Neuron (in vitro differentiated cells): ENCODE data around the gene RENBP.

Experiments used
- H2AFZ ChIP-seq: one replicate; pipeline ENCODE4 v1.6.1; 2013; ENCODE audit warnings: low read depth, mild to moderate bottlenecking, inconsistent platforms, low read length, moderate library complexity
- H3K27me3 ChIP-seq: one replicate; pipeline ENCODE4 v1.6.1; 2013; ENCODE audit warnings: low read length; ENCODE audit not compliant: insufficient read depth
- H3K36me3 ChIP-seq: one replicate; pipeline ENCODE4 v1.6.1; 2013; ENCODE audit warnings: low read length; ENCODE audit not compliant: insufficient read depth
- H3K4me1 ChIP-seq: one replicate; pipeline ENCODE4 v1.6.1; 2013; ENCODE audit warnings: low read length; ENCODE audit not compliant: insufficient read depth
- H3K4me3 ChIP-seq: 2 replicates; pipeline ENCODE4 v1.5.1; 2013; ENCODE audit warnings: mild to moderate bottlenecking, low read length, moderate library complexity
- H3K9me3 ChIP-seq: one replicate; pipeline ENCODE4 v1.6.1; 2013; ENCODE audit warnings: low read length

The RENBP gene

DNA sequence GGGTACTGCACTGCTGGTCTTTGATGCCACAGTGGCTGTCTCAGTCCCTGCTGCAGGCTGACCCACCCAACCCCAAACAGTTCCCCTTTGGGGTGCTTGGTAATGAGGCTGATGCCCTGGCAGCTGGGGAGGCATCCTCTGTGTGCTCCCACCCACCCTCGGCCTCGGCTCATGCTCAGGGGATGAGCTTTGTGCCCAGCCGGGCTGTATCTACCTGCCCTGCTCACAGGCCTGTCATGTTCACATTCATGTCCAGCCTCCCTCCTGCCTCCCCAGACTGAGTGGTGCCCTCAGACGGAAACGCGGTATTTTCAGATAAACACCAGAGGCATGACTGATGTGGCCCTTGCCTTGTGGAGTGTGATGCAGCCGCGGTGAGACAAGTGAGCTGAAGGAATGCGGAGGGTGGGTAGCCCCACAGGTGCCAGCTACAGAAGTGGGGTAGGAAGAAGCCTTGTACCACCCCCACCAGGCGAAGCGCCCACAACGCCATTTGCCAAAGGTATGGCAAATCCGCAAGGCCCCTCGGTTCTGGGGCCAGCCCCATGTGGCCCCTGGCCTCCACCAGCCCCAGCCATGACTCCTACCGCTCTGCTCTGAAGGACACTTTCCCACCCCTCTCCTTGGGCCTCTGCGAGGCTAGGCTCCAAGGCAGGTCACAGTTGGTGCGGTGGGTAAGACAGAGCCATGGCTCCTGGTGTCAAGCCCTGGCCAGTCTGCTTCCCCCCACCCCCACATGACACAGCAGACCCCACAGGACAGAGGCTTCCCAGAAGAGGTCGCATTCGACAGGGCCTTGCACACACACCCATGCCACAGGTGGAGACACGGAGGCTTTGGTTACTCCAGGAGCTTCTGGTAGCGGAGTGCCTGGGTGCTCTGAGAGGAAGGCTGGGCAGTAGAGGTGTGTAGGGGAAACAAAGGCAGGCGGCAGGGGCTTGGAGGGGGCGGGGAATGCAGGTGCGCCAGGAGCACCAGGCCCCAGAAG is 1.8 kb upstream of the RENBP start:
- no peaks in the 10 kb centered on the region for H3K9me3 ChIP-seq
- peaks cover 25% of the 10 kb centered on the region for H3K36me3 ChIP-seq
- no peak overlapping the region for H3K4me3 ChIP-seq
- H2AFZ ChIP-seq, result no peak overlapping the region
- H3K27me3 ChIP-seq, result peaks cover 5% of the 10 kb centered on the region
- peaks cover 33% of the 10 kb centered on the region for H3K4me1 ChIP-seq

DNA sequence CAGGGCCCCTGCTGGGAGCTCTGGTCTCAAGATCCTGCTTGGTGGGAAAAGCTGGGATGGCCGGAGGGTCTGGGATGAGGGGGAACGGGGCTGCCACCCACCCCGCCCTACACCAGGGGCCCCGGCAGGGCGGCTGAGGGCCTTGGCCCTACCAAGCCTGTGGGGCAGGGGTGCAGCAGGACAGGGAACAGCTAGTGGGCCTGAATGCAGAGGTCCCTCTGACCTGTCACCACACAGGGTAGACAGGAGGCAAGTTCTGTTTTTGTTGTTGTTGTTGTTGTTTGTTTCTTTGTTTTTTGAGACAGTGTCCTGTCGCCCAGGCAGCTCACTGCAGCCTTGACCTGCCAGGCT is 332 bp upstream of the RENBP start:
- H3K4me1 ChIP-seq, result peaks cover 32% of the 10 kb centered on the region
- no peaks in the 10 kb centered on the region for H3K9me3 ChIP-seq
- H2AFZ ChIP-seq, result no peak overlapping the region
- peaks cover 6% of the 10 kb centered on the region for H3K27me3 ChIP-seq
- no peak overlapping the region for H3K4me3 ChIP-seq
- H3K36me3 ChIP-seq, result peaks cover 12% of the 10 kb centered on the region

DNA sequence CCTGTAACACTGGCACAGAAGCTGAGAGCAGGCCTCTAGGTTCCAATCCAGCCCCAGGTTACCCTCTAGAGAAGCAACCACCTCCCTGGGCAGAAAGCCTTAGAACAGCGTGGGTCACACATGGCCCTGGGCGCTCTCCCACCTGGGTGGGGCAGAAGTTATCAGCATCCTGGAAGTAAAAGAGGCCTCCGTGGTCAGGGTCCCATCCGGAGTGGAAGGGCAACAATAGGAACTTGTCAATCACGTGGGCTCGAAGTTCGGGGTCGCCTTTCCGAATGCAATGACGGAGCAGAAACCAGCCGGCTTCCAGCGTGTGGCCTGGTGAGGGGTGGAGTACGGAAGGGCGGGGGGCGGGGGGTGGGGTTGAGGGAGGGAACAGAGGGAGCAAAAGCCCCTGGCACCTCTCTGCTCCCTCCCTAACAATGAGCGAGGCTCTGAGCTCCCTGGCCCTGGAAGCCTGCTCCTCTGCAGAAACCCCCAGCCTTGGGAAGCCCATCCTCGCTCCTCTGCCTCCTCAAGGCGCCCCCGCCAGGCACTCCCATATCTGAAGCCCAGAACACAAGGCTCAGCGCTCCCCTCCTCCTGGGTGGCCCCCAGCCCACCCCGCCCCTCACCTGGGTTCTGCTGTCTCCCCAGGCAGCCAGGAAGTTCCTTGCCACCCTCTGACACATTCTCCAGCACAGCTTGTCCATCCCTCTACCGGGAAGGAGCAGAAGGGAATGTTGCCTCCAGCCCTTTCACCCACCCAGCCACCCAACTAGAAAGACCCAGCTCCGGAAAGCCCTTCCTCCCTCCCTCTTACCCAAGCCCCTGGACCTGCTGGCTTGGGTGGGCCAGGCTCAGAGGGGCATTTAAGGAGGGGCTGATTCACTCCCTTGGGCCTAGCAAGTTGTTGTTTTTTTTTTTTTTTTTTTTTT is 2.8 kb downstream of the RENBP start:
- no peak overlapping the region for H2AFZ ChIP-seq
- no peaks in the 10 kb centered on the region for H3K36me3 ChIP-seq
- peaks cover 10% of the 10 kb centered on the region for H3K4me1 ChIP-seq
- no peak overlapping the region for H3K4me3 ChIP-seq
- peaks cover 7% of the 10 kb centered on the region for H3K27me3 ChIP-seq
- no peaks in the 10 kb centered on the region for H3K9me3 ChIP-seq

DNA sequence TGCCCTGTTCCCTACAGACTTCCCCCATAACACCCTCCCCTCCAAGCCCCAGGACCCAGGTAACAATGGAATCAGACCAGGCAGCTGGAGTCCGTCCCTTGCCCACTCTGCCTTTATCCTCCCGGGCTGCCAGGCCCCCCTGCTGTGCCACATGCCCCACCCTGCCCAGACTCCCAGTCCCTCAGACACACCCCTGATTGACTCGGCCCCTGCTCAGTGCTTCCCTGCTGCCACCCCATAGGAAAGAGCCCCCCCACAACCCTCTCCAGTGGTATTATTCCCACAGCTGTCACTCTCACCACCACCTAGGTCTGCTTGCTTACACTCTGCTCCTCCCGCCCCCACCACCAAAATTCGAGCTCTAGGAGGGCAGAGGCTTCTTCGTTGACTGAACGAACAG is 4.9 kb downstream of the RENBP start:
- H3K4me1 ChIP-seq, result peaks cover 8% of the 10 kb centered on the region
- H3K27me3 ChIP-seq, result peaks cover 5% of the 10 kb centered on the region
- no peak overlapping the region for H3K4me3 ChIP-seq
- no peaks in the 10 kb centered on the region for H3K36me3 ChIP-seq
- no peaks in the 10 kb centered on the region for H3K9me3 ChIP-seq
- H2AFZ ChIP-seq, result no peak overlapping the region

DNA sequence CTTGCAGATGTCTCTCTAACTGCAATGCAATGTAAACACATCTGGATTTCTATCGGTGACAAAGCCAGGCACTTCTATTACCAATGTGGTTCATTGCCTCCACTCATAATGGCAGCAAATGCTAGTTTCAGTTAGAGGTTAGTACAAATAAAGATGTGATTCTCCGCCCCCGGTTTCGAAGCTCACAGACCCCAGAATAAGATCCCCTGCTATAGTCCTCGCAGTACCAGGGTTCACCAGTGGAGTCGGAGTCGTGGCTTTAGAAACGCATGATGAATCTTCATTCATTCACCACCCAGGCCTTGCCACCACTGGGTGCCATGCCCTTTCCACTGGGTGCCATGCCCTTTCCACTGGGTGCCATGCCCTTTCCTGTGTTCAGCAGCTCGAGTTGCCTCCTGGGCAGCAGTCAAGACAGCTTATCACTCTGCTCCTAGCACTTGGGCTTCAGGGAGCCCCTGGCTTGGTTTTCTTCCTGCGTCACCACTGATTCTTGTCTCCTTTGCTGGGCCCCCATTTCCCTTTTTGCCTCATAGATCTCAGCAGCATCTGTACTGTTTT is 6.1 kb downstream of the RENBP start:
- H3K4me1 ChIP-seq, result peaks cover 9% of the 10 kb centered on the region
- no peak overlapping the region for H3K4me3 ChIP-seq
- H3K27me3 ChIP-seq, result peaks cover 5% of the 10 kb centered on the region
- H3K36me3 ChIP-seq, result no peaks in the 10 kb centered on the region
- no peak overlapping the region for H2AFZ ChIP-seq
- H3K9me3 ChIP-seq, result no peaks in the 10 kb centered on the region

DNA sequence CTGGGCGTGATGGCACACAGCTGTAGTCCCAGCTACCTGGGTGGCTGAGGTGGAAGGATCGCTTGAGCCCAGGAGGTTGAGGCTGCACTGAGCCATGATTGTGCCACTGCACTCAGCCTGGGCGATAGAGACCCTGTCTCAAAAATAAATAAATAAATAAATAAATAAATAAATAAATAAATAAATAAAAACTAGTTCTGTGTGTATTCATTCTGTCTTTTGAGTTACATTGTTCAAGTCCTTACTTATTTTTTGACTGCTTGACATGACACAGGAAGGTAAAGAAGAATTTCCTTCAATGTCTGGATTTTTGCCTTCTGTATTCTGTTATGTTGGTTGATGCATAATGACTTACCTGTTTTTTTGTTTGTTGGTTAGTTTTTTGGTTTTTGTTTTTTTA is 7.4 kb downstream of the RENBP start:
- H2AFZ ChIP-seq, result no peak overlapping the region
- no peaks in the 10 kb centered on the region for H3K9me3 ChIP-seq
- H3K36me3 ChIP-seq, result peaks cover 4% of the 10 kb centered on the region
- H3K4me3 ChIP-seq, result no peak overlapping the region
- peaks cover 5% of the 10 kb centered on the region for H3K27me3 ChIP-seq
- peaks cover 9% of the 10 kb centered on the region for H3K4me1 ChIP-seq

DNA sequence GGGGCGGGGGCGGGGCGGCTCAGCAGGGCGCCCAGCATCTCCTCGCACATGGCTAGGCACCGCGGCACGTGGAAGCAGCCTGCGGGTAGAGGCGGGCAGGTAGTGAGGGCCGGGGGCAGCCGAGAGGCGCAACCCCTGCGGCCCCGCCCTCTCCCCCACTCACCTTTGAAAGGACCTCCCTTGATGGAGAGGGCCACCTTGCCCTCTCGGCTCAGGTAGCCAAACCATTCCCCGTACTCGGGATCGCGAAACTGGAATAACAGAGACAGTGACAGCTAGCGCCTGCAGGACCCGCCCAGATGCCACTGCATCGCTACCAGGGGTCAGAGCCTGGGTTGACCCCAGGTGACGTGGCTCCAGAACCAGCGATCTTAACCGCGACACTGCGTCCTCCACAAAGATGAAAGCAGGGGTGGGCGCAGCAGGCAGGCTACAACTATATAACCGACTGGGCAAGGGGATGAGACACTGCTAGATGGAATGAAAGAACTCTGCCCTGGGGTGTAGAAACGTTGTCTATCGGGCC is 9.1 kb downstream of the RENBP start:
- Histone ChIP-seq H3K27me3 (peaks cover 9% of the 10 kb centered on the region), H3K36me3 (peaks cover 9% of the 10 kb centered on the region), H2AFZ (no peak overlapping the region), H3K4me1 (peaks cover 5% of the 10 kb centered on the region), H3K9me3 (no peaks in the 10 kb centered on the region), H3K4me3 (no peak overlapping the region)

DNA sequence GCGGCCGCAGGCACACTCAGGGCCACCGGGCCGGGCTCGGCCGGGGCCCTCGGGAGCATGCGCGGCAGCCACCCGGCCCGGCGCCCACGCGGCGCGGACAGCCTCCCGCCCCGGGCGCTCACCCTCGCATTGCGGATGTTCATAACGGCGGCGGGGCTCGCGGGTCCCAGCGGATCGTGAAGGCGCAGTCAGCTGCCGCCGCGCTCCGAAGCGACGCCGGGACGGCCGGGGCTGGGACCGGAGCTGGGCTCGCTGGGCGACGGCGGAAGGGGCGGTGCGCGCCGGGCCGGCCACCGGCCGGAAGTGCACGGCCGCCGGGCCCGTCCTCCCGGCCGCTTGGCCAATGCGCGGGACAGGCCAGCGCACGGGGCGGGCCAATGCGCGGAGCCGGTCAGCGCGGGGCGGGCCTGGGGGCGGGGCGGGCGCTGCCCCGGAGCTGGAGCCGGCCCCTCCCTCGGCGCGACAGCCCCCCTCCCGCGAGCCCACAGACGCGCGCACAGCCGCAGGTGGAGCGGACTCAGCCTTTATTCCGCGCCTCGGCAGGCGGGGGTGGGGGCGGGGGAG is 9.6 kb downstream of the RENBP start, which contains the start of gene NAA10:
Gene NAA10, minus strand, starts transcription at position 276 of the 564 bp plus-strand sequence. Its CDS starts 133 bp downstream, at position 143.
- Histone ChIP-seq H3K27me3 (peaks cover 15% of the 10 kb centered on the region), H2AFZ (no peak within 1 kb of the TSS), H3K4me3 (peak within 1 kb of the TSS; percentile 54), H3K36me3 (peaks cover 9% of the 10 kb centered on the region), H3K4me1 (peaks cover 5% of the 10 kb centered on the region), H3K9me3 (no peaks in the 10 kb centered on the region)

DNA sequence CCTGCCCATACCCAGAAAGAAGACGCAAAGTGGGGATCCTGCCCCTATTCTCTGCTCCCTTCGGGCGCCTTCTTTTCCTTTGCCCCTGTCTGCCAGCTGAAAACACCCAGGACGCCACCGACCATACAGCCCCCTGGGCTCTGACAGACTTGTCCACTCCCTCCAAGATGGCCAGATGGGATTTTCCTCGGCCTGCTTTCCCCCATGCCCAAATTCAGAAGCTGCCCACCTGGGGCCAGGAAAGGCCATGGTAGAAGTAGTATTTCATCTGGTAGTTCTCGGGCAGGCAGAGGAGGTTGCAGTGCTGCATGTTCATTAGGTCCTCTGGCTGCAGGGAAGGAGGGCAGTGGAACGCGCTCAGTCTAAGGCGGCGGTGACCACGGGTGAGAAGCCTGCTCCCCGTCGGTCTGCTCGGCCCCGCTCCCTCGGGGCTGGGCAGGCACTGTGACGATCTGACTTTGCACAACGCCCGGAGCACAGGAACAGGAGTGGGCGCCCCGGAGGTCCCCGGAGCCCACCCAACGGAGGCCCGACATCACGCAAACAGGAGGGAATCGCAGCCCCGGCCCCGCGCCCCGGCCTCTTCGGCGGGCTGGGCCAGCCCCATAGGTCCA is 10.2 kb downstream of the RENBP start:
- H3K9me3 ChIP-seq, result no peaks in the 10 kb centered on the region
- H2AFZ ChIP-seq, result no peak overlapping the region
- H3K4me3 ChIP-seq, result peak overlapping the region; percentile 54
- peaks cover 17% of the 10 kb centered on the region for H3K27me3 ChIP-seq
- H3K4me1 ChIP-seq, result peaks cover 5% of the 10 kb centered on the region
- peaks cover 9% of the 10 kb centered on the region for H3K36me3 ChIP-seq

DNA sequence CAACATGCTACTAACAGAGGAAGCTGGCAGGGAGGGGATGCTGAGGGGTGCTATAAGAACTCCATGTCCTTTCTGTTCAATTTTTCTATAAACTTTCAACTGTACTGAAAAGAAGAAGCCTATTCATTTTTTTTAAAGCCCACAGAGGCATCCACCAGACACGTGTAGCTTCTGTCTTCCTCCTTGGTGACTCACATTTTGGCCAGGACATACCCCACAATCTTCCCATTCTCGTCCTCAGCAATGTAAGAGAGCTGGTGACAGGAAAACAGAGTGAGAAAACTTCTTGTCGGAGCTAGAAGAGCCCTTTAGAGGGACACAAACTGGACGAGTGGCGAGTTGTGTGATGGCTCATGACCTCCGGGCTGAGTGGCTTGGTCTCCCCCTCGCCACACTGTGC is 10.7 kb downstream of the RENBP start:
- no peak overlapping the region for H2AFZ ChIP-seq
- peaks cover 7% of the 10 kb centered on the region for H3K4me1 ChIP-seq
- H3K36me3 ChIP-seq, result peaks cover 9% of the 10 kb centered on the region
- no peaks in the 10 kb centered on the region for H3K9me3 ChIP-seq
- peak overlapping the region; percentile 54 for H3K4me3 ChIP-seq
- peaks cover 17% of the 10 kb centered on the region for H3K27me3 ChIP-seq

DNA sequence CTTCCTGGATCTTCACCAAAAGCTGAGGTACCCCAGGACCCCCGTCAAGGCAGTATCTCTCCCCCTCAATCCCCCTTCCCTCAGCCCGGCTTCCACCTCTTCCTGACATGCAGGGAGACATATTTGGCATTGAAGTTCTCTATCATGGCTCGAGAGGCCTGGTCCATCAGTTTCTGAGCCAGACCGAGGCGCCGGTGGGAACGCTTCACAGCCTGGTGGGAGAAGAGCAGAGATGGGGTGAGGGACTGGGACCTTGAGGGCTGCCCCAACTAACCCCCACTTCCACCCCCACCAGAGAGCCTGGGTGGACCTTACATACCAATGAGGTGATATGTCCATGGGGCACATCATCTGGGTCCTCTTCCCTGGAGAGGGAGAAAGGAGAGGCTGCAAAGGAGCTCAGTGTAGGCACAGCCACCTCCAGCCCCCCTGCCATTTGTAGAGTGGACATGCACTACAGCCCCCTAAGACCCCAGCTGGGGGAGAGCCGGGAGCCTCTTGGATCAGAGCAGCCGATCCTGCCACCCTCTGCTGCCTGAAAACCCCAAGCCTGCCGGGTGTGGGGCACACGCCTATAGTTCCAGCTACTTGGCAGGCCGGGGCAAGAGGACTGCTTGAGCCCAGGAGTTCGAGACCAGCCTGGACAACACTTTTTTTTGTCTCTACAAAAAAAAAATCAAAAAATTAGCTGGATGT is 12.1 kb downstream of the RENBP start:
- no peak overlapping the region for H2AFZ ChIP-seq
- H3K36me3 ChIP-seq, result peaks cover 9% of the 10 kb centered on the region
- H3K4me1 ChIP-seq, result peaks cover 8% of the 10 kb centered on the region
- no peak overlapping the region for H3K4me3 ChIP-seq
- H3K27me3 ChIP-seq, result peaks cover 17% of the 10 kb centered on the region
- no peaks in the 10 kb centered on the region for H3K9me3 ChIP-seq

DNA sequence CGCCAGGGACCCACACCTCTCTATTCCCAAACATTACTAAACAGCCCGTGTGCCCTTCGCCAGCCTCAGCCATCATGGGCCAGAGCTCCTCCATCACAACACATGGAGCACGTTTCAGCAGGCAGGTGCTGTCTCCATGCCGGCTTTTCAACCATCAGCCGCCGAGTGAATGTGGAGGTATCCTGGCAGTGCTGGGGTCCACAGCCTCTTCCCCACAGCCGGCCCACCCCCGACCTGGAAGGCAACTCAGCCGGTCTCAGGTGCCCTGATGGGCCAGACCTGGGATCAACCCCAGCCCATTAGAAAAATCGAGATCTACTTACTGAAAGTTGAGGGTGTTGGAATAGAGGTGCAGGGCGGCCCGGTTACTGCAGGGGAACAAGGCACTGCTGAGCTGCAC is 12.7 kb downstream of the RENBP start:
- Histone ChIP-seq H3K4me1 (peaks cover 12% of the 10 kb centered on the region), H2AFZ (no peak overlapping the region), H3K27me3 (peaks cover 17% of the 10 kb centered on the region), H3K36me3 (peaks cover 9% of the 10 kb centered on the region), H3K4me3 (no peak overlapping the region), H3K9me3 (no peaks in the 10 kb centered on the region)
